DMS79 (cell line): ENCODE data around the gene TRIM62.

Experiments used
- DNase-seq: peaks from one replicate; lab custom pipeline; 2025; lab: John Stamatoyannopoulos, UW

Gene TRIM62

DNA sequence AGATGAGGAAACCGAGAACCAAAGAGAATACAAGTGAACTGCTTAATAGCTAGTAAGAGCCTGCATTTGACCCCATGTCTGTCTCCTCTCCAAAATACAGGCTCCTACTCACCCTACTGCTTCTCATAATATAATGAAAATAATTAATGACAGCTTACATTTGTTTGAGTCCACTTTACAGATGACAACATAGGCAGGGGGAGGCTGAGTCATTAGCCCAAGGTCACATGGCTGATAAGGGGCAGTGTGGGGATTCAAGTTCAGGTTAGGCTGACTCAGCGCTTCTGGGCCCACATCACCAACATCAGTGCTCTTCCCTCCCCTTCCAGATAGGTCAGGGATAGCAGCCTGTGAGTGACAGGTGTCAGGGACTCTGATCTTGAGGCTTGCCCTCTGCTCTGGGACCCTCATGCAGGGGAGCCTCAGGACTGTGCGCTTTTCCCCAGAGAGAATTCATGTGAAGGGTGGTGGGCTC lies 84.7 kb downstream of the TRIM62 start:
- no peak for DNase-seq

- DNase-seq, result no peak
Measured at GRCh38 chr1:33096363-33097005, 85.4 kb downstream of the TRIM62 start.
